AG20443 (cell line): Measurements from ENCODE around the gene BNC2.

Source experiments
- DNase-seq: peaks from one replicate; pipeline ENCODE4 v3.0.0; 2012; ENCODE audit warnings: low spot score, mixed read lengths

BNC2 gene

GRCh38 chr9:16817514-16817913, 53.0 kb downstream of the BNC2 start:
- DNase-seq = no peak

GRCh38 chr9:16817002-16817401, 53.5 kb downstream of the BNC2 start:
- DNase-seq = no peak

- no peak for DNase-seq
Observed at GRCh38 chr9:16816011-16816410, 54.5 kb downstream of the BNC2 start.

GRCh38 chr9:16815079-16815478, 55.4 kb downstream of the BNC2 start:
- DNase-seq = no peak

DNA sequence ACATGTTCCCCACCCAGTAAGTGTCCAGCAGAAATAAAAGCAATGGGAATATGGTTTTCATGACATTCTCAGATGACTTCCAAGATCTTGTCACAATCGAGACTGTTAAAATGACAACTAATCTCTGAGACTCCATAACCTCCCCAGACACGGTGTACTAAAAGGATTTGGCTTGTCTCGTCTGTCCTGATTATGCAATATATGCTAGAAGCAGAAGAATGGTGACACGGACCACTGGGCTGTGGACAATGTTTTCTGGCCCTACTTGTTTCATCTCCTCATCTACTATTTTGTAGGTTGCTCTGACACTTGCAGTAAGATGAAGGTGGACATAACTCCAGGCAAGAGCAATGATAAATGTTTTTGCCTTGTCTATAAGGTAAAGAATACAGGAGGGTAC, 56.6 kb downstream of the BNC2 start:
- DNase-seq = no peak

DNA sequence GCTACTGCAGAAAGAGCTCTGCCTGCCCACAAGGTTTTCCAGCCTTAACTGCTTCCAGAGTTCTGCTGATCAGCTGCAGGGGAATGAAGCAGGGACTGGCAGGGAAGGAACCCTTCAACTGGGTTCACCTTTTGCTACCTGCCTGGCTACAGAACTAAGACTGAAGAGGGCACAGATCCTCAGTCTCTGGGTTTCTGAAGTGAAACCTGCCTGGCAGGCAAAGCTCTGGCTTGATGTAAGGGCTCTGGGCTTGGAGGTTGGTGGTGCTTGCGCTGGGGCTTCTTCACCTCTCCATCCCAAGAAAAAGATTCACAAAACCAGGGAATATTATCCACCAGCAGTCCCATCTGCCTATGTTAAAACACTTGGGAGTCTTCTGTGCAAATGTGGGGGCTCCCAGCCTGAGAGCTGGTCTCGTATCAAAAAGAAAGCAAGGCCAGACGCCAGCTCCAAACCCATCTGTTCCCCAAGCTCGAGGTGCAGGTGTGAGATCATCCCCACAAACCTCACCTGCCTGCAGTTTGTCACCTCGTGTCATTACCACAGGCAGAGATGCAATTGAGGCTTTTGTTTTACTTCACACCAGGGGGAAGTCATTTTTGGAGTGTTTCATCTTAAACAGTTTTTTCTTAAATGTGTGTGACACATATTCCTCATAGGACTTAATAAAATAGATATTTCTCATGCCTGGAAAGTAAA, 58.3 kb downstream of the BNC2 start:
- no peak for DNase-seq

DNA sequence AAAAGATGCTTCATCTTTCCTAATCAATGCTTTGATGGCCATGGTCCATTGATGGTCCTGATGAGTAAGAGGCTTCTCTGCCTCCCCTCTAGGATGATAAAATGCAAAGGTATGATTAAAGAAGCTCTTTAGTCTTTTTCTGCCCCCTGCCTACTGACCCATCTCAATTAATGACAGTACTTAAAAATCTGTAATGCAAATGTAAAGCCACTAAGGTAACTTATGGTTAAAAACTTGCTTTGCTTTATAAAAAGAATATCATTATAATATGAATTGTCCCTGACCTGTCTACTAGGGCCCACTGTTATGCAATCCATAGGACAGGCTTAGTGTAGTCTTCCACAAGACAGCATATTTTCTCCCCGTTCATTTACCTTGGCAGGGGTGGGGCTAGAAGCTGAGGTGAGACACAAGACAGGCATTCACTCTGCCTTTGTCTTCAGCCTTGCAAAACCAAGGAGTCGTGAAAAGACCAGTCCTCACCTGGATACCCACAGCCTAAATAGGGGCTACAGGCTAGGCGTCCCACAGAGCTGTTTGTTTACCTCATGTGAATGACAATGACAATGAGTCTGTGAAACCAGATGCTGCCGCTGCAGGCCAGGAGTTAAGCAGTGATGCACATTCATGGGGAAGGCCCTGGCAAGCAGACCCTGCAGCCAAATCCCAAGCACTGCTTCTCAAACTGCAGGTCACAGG, 60.4 kb downstream of the BNC2 start:
- no peak for DNase-seq

DNA sequence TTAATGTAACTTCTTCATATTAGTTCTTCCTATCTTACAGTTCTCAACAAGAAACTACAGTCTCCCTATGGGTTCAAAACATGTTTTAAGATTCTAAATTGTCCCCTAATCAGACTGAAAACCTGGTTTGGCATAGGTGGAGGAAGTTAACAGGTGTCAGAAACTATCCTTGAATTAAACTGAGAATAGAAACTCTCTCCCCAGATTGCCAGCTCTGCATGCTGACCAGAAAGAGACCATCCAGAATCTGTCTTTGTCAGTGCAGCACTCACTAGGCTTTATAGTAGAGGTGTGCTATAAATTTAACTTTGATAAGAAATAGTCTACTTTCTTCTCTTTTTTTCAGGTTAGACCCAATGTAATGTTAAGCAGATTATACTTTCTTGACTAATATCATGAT, 63.8 kb downstream of the BNC2 start:
- DNase-seq = no peak

DNA sequence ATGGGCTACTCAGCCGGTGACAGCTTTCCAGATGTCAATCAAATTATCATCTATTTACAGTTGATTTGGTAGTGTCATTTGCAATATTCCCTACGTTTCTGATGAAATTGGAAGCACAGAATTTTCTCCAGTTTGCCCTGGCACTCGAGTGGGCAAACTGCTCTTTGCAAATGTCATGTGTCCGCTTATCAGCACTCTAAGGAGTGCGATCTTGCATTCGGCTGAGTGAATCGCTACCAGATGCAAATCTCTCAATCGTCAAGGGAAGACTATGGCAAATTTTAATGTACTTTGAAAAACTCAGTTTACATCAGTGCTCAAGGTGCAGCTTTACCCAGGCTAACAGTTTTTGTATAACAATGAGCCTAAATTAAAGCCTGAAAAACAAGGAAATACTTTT, 66.8 kb downstream of the BNC2 start:
- DNase-seq = no peak

DNA sequence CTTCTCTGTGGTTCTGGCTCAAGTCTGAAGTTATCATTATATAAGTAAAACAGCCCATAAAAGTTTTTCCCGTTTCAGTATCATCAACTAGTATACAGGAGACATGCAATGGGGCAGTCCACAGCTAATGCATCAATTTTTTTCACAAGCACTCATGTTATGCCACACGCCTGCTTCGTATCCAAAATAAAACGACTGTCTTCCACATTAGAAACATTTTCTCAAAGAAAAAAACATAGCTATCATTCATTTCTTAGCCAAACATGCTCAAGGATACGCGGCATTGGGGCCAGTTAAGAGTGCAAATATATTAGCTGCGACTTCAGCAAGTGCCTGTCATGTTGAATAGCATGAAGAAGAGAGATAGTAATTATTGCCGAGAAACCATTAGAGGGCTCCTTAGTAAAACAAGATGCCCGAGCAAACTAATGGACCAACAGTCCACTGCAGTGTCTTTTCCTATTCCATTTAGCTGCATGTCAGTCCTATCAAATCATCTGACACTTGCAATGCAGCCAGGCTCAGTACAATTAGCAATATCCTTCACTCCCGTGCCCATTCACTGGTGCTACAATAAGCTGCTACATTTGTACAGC, 68.5 kb downstream of the BNC2 start:
- no peak for DNase-seq

GRCh38 chr9:16796304-16796825, 74.1 kb downstream of the BNC2 start:
- no peak for DNase-seq

DNA sequence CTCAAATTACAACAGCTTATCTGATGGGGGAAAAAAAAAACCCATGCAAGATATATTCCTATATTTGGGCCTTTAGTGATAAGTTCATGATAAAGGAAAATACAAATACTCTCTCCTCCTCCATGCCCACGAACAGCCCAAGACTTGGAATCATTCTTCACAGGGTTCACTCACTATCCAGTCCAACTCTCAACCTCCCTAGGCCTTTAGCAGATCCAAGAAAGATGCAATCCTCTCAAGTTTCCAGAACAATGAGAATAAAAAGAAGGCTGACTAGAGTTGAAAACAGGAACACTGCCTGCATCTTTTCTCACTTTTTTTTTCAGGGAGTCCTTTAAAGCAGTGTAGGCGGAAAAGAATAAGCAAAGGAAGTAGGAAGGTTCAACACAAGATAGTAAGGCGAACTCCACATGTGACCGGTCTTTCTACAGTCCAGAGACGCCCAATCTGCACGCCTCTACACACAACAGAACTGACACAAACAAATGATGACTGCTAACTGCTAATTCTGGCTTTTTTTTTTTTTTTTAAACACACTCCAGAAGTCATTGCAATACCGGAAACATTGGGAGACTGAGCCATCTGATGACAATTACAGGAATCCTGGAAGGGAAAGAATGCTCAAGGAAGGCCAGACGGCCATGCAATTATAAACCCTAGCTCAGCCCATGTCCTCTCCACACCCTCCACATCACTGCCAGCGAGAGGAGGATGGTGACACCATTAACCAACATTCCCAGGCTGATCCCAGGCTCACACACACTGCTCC, 75.4 kb downstream of the BNC2 start:
- peak; percentile 93 for DNase-seq

DNA sequence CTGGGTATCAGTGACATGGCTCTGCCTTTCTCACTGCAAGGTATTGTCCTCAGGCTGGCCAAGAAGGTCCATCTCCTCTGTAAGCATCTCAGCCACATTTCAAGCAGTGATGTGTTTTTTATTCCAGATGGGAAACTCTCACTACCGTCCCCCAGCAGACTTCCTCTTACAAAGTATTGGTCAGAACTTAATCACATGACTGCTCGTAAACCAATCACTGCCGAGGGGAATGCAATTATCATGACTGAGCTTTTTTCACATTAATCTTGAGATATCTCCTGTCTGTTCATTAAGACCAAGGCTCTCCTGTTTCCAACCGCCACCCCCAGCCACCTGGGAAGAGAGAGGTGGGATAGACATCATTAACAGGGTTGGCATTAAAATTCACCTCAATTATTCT, 76.4 kb downstream of the BNC2 start:
- DNase-seq = no peak

DNA sequence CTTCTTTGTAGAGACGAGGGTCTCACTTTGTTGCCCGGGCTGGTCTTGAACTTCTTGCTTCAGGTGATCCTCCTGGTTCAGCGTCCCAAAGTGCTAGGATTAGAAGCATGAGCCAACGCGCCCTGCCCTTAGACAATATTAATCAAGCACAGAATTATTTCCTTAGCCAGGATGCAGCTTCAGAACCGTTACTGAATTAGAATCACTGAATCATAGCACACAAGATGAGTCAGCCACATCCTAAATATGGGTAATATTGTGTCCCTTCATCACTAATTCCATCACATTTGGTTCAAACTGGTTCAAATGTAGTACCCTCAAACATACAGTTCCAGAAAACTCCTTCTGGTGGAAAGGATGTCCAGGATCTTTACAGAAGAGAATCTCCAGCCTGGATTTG, 82.7 kb downstream of the BNC2 start:
- peak; percentile 24 for DNase-seq

- no peak for DNase-seq
Observed at GRCh38 chr9:16784002-16784401, 86.5 kb downstream of the BNC2 start.

DNA sequence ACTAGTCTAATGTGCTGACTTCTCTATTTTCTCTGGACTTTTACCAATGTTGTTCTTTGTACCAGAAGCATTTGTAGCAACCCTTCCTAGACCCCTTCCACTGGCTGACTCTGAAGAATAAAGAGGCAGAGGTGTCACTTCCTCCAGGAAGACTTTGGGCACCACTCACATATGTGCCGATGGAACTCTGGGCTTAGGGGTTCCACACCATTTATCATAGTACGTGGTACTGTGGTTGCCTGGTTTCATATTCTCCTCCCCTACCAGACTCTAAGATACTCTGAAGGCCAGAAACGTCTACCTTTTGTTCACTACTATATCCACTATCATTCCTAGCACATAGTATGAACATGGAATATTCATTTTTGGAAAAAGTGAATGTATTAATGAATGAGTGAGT, 88.0 kb downstream of the BNC2 start:
- no peak for DNase-seq

DNA sequence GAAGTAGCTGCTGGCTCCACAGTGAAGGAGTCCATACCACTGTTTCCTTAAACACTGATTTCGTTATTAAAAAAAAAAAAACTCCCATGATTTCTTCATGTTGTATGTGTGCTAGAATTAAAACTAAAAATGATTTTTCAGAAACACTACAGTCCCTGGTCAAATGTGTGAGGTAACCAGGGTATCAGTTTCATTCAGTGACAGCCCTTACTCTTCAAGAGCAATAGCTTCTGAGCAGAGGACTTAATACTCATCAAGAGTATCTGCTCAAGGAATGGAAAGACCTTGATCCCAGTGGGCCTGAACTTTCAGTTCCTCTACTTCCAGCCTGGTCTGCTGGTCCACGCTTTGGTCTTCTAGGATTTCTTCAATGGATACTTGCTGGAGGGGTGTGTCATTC, 95.1 kb downstream of the BNC2 start:
- no peak for DNase-seq

DNA sequence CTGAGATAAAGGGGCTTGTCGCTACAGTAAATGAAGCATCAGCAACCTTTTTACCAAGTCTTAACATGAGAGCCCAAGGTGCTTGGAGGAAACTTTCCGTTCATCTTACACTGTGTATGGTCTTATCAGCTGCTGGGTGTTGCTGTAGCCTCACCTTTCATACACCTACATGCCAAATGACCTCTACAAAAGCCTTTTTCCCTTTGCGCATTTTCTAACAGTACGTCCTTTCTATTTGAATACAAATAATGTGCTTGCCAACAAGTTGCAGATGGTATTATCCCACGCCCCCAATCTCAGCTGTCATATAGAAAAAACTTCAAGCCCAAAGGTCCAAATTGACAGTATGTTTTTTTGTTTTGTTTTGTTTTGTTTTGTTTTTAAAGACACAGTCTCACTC, 96.9 kb downstream of the BNC2 start:
- DNase-seq = no peak

GRCh38 chr9:16773116-16773515, 97.4 kb downstream of the BNC2 start:
- no peak for DNase-seq

GRCh38 chr9:16771356-16771755, 99.1 kb downstream of the BNC2 start:
- no peak for DNase-seq

GRCh38 chr9:16769291-16769690, 101.2 kb downstream of the BNC2 start:
- DNase-seq = no peak

- no peak for DNase-seq
Observed at GRCh38 chr9:16768816-16769215, 101.7 kb downstream of the BNC2 start.

DNA sequence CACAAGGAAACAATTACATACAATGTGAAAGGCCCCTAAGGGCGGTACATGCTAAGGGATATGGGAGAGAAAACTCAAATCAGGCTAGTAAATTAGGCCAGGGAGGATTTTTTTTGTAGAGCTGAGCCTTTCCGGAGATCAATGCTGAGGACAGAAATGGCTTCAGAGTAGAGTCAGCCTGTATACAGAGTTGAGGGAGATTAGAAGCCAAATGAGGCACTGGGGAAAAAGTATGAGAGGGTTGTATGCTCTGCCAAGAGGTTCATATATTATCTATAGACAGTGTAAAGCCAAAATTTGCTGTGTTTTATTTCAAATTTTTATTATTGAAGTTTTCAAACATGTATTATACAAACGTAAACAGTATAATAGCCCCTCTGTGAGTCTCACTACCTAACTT, 103.1 kb downstream of the BNC2 start:
- DNase-seq = no peak
